Fibroblast of peridontal ligament (primary cell): ENCODE data around the gene BCKDHA.
"Not testable (repeated sequence)": the region's sequence is repeated elsewhere in the genome, so short reads cannot be mapped to it uniquely, and the experiment has no call there.

Experiments
- DNase-seq: peaks from one replicate; pipeline ENCODE4 v3.0.0-alpha.2; 2010; ENCODE audit errors: extremely low read depth

Gene BCKDHA

DNA sequence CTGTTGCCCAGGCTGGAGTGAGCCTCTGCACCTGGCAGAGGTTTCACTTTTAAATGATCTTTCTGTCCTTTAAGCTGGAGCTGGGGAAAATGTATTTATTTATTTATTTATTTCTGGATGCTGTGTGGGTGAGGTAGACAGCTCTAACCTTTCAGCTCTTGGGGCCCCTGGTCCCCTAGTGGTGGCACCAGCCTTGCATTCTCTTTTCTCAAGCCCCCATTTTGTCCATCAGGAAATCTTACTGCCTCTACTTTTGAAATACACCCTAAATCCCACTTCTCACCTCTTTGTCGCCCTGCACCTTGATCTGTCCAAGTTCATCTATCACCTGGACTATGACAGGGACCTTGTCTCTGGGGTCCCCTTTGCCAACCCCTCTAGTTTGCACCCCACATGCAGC lies 31.5 kb upstream of the BCKDHA start:
- DNase-seq, result no peak

DNA sequence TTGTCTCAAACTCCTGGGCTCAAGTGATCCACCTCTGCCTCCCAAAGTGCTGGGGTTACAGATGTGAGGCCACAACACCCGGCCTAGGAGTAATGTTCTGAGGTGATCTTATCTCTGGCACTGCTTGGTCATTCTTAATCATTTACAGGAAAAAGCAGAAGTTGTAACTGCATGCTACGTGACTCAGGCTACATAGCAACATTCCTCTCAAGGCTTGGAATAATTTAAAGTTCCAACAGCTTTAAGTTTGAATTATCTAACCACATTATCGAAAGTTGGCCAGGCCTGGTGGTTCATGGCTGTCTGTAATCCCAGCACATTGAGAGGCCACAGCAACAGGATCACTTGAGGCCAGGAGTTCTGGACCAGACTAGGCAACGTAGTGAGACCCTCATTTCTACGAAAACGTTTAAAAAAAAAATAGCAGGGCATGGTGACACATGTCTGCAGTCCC lies 29.7 kb upstream of the BCKDHA start:
- DNase-seq, result peak; percentile 96

DNA sequence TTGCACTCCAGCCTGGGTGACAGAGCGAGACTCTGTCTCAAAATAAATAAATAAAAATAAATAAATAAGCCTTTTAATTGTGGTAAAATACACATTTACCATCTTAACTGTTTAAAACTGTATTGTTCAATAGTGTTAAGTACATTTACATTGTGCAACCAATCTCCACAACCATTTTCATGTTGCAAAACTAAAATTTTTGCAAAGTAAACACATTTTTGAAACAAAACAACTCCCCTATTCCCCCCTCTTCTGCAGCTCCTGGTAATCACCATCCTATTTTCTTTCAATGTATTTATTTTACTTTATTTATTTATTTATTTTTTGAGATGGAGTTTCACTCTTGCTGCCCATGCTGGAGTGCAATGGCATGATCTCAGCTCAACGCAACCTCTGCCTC lies 27.8 kb upstream of the BCKDHA start:
- DNase-seq, result no peak

DNA sequence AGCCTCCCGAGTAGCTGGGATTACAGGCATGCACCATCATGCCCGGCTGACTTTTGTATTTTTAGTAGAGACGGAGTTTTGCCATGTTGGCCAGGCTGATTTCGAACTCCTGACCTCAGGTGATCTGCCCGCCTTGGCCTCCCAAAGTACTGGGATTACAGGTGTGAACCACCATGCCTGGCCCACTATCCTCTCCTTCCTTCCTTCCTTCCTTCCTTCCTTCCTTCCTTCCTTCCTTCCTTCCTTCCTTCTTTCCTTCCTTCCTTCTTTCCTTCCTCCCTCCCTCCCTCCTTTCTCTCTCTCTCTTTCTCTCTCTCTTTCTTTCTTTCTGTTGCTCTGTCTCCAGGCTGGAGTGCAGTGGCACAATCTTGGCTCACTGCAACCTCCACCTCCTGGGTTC lies 26.5 kb upstream of the BCKDHA start:
- not testable (repeated sequence) for DNase-seq

DNA sequence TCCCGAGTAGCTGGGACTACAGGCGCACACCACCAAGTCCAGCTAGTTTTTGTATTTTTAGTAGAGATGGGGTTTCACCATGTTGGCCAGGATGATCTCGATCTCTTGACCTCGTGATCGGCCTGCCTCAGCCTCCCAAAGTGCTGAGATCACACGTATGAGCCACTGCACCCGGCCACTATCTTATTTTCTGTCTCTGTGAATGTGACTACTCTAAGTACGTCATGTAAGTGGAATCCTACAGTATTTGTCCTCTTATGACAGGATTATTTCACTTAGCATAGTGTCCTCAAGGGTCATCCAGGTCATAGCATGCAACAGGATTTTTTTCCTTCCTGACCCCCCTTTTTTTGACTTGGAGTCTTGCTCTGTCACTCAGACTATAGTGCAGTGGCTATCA lies 26.1 kb upstream of the BCKDHA start:
- DNase-seq, result no peak

DNA sequence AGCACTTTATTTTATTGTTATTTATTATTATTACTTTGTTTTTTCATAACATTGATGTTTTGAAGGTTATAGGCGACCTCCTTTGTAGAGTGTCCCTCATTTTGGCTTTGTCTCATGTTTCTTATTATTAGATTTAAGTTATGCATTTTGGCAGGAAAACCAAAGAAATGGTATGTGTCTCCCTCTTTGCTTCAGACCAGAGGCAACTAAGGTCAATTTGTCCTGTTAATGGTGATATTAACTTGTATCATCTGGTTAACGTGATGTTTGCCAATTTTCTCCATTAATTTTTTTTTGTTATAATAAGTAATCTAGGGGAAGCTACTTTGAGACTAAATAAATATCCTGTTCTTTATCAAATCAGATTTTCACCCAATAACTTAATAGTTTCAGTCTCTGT lies 25.1 kb upstream of the BCKDHA start:
- no peak for DNase-seq

DNA sequence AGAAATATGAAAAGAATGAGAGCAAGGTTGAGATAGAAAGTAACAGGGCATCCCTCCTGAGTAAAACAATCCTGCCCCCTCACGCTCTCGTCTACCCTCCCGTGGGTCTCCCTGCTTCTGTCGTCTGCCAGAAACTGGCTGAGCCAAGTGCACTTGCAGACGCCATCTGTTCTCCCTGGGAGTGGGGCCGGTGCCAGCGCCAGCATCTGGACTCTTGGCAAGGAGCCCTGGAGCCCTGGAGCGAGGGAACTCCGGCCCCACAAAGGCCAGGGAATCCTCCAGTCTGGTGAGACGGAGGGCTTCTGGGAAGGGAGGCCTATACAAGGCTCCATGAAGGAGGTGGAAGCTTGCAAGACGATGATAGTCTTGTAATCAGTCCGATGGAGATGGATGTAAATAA lies 23.6 kb upstream of the BCKDHA start:
- DNase-seq, result peak; percentile 91

DNA sequence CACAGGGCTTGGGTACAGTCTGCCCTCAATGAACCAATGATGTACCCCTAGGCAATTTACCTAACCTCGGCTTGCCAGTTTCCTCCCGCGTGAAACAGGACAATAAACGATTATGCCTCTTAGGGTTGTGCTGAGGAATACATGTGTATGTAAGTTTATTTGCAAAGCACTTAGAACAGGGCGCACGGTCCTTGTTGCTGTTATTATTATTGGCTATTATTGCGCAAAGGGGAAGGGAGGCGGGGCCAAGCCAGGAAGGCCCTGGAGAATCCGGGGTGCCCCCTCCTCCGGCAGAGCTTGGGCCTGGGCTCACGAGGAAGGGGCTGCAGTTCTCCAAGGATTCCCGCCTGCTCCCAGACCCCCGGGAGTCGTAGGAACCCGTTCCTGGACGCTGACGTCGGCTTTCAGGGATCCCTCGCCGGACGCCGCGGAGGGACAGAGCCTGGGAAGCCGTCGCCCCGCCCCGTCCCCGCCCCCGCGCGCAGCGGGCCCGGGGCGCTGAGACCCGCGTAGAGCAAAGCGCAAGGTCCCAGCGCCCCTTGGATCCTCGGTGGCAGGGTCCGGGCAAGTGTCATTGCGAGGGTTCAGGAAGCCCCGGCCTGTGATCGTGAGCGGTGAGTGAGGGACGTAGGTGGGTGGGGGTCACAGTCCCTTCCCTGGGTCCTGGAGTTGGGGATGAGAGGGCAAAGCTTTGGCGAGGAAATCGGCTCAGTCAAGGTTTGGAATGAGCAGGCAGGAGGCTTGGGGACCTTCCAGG lies 21.2 kb upstream of the BCKDHA start, which contains the start of gene TMEM91:
Gene TMEM91 (plus strand): TSS at position 293 of the 757 bp plus-strand sequence. CDS start 1,777 bp downstream, outside the sequence.
- DNase-seq, result no peak

DNA sequence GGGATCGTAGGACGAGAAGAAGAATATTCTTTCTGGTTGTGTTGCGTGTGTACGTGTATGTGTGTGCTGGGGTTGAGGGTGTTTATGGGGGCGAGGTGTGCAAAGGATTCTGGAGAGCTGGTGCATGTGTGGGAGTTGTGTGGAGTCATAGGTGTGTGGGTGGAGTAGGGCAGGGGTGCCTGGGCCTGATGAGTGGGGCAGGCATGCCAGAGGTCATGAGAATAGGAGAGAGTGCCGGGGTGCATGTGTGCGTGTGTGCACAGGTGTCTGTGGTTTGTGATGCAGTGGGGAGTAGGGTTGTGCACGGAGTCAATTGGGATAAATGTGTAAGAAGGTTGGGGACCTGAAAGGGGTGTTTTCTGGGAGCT lies 20.6 kb upstream of the BCKDHA start:
- no peak for DNase-seq

DNA sequence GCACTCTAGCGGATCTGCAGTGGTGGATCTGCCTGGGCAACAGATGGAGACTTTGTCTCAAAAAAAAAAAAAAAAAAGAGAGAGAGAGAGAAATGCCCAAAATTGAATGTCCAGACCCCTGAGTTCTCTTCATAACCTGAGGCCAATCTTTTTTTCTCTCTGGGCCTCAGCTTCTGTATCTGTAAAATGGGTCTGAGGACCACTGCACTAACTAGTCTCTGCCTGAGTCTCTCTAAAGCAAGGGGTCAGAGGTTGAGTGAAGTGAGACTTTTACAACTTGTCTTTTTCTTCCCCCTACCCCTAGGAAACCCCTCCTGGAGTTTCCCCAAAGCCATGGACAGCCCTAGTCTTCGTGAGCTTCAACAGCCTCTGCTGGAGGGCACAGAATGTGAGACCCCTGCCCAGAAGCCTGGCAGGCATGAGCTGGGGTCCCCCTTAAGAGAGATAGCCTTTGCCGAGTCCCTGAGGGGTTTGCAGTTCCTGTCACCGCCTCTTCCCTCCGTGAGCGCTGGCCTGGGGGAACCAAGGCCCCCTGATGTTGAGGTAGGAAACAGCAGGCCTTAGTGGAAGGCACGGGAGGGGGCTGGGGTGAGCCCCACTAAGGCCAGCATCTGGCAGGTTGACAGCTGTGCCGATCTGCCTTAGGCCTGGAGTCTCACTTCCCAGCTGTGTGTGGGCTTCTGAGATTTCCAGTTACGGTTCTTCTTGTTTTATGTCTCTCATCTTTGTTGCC lies 19.5 kb upstream of the BCKDHA start:
- no peak for DNase-seq

DNA sequence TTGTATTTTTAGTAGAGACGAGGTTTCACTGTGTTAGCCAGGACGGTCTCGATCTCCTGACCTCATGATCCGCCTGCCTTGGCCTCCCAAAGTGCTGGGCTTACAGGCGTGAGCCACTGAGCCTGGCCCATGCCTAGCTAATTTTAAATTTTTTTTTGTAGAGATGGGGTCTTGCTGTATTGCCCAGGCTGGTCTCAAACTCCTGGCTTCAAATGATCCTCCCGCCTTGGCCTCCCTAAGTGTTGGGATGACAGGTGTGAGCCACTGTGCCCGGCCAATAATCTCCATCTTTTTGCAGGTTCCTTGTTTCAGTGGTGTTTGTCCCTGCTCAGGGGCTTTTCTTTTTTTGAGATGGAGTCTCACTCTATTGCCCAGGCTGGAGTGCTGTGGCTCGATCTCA lies 16.1 kb upstream of the BCKDHA start:
- not testable (repeated sequence) for DNase-seq

DNA sequence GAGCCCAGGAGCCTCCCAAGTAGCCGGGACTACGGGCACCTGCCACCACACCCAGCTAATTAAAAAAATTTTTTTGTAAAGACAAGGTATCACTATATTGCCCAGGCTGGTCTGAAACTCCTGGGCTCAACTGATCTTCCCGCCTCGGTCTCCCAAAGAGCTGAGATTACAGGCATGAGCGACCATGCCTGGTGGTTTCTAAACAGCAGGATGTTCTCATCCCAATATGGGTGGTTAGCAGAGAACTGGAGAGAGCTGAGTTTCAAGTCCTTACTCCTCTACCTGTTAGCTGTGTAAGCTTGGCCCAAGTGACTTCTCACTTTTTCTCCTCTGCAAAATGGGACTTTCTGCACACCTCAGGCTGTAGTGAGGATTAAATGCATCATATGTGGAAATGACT lies 13.3 kb upstream of the BCKDHA start:
- no peak for DNase-seq

DNA sequence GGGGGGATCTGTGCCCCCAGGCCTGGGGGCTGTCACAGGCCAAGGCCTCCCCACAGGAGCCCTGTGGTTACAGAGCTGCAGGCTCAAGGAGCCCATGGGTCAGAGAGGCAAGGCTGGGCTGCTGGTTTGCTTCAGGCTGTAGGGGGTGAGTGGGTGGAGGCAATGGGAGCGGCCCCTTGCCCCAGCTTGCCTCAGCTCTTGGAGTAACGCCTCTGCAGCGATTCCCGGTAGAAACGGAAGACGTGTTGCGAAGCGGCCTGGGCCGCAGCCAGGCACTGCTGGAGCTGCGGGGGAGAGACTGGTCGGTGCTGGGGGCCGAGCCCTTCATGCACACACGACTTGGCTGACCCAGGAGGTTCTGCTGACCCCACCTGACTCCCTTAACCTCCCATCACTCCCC lies 11.2 kb upstream of the BCKDHA start:
- DNase-seq, result no peak

DNA sequence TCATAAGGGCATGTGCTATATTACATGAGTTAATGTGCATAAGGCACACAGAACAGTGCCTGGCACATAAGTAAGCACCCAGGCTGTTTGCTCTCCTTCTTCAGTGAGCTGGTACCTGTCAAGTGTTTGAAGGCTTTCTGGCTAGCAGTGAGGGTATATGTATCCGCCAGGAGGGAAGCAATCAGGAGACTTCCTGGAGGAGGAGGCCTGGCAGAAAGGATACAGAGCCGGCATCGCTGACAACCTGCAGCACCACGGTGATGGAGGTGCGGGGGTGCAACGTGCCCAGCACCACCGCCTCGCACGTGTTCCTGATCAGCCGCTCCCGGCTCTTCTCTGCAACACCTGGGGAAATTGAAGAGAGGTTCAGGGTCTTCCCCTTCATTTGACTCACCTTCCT lies 6.0 kb upstream of the BCKDHA start:
- no peak for DNase-seq

DNA sequence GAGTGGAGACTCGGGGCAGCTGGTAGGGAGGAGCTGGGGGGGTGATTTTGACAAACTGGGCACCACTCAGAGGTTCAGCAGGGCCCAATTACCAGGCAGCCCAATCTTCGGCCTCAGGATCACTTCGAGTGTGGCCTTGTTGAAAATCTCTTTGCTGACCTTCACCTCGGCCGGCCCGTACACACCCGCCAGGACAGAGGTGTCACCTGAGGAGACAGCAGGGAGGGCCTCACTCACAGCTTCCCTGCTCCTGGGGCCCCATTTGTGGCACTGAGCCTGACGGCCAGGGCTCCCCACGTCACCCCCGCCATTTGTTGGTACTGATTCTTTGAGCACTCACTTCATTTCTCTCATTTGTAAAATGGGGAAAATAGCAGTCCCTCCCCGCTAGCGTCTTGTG lies 4.8 kb upstream of the BCKDHA start:
- no peak for DNase-seq

DNA sequence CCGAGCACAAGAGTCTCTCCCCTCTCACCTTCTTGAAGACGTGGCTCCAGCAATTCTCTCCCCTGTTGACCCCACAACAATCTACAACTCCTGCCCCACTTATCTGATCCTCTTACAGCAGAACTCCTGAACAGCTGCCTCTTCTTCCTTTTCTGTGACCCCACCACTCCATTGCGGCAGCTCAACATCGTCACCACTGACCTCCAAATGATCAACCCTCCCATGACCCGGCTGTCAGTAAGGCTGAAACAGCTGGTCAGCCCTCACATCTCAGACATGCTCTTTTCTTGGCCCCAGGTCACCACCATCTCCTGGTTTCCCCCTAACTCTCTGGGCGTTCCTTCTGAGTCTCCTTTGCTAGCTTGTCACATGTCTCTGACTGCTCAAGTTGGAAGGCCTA lies 2.3 kb upstream of the BCKDHA start:
- DNase-seq, result no peak

DNA sequence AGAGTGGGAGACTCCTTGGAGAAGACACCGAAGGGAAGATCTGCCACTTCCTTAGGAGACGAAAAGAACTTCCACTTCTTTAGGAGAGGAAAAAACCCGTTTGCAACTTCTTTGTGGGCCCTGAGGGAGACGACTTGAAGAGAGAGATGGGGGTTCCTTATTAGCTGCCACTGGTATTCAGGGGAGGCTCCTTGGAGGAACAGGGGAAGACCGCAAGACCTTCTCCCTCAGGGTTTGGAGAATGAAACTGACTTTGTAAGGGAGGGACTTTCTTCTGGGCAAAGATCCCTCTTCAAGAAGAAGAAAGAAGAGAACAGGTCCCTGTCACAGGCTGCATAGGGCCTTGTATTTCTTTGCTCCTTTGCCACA lies 416 bp downstream of the BCKDHA start:
- no peak for DNase-seq

DNA sequence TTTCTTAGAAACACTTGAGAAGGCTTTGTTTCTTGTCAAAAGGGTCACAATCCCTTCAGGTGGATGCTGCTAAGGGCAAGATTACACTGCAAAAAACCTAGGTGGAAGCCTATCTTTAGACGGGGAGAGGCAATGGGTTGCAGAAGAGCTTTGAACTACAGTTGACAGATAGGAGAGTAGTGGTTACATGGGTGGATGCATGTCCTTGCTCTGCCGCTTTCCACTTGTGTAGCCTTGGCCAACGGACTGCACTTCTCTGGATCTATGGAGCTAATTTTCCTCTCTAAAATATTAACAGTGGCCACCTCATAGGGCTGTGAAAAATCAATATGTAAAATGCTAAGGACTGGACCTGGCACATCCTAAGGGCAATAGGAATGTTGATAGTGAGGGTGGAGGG lies 980 bp downstream of the BCKDHA start:
- DNase-seq, result no peak

DNA sequence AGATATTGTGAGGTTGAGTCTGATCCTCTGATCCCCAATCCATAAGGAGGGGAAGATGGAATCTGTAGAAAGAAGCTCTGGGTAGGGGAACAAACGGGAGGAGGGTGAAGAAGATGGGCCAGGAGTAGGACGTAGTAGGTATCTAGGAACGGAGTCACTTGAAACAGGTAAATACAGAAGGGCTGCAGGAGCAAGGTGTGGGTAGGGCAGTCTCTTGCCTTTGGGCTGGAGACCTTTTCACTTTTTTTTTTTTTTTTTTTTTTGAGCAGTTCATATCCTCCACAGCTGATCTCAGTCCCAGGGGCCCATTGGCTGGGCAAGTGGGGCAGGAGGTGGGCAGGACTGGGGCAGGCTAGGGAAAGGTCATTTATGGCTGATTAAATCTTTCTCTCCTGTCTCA lies 1.5 kb downstream of the BCKDHA start:
- DNase-seq, result no peak

DNA sequence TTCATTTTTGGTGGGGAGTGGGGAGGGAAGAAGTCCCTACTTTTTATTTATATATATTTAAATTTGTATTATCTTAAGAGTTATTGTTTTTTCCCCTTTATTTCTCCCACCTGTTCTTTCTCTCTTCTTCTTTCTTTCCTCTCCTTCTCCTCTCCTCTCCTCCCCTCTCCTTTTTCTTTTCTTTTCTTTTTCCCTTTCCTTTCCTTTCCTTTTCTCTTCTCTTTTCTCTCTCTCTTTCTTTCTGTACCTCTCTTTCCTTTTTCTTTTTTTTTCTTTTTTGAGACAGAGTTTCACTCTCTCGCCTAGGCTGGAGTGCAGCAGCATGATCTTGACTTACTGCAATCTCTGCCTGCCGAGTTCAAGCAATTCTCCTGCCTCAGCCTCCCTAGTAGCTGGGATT lies 1.9 kb downstream of the BCKDHA start:
- no peak for DNase-seq

DNA sequence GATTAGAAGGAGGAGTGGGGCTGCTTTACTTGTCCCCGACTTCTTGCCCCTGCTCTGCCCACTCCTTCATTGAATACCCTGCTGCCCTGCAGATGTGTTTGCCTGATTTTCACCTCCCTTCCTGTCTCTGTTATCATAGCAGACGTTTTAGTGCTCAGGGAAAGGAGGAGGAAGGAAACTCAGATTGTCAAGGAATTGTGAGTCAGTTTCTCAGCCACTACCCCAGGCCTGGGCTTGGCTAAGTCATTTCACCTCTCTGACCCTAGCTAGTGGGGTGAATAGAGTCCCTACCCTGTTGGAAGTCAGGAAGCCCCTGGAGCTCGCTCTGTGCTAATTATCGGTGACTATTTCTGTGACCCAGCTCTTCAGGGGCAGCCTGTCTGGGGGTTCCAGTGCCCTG lies 3.9 kb downstream of the BCKDHA start:
- no peak for DNase-seq

DNA sequence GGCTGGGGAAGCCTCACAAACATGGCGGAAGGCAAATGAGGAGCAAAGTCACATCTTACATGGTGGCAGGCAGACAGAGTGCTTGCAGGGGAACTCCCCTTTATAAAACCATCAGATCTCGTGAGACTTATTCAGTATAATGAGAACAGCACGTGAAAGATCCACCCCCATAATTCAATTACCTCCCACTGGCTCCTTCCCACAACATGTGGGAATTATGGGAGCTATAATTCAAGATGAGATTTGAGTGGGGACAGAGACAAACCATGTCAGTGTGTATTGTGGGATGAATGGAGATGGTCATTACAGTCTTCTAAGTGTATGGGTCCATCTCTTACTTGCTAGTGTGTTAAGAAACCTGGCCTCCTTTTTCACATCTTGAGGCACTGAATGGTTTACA lies 4.4 kb downstream of the BCKDHA start:
- no peak for DNase-seq

DNA sequence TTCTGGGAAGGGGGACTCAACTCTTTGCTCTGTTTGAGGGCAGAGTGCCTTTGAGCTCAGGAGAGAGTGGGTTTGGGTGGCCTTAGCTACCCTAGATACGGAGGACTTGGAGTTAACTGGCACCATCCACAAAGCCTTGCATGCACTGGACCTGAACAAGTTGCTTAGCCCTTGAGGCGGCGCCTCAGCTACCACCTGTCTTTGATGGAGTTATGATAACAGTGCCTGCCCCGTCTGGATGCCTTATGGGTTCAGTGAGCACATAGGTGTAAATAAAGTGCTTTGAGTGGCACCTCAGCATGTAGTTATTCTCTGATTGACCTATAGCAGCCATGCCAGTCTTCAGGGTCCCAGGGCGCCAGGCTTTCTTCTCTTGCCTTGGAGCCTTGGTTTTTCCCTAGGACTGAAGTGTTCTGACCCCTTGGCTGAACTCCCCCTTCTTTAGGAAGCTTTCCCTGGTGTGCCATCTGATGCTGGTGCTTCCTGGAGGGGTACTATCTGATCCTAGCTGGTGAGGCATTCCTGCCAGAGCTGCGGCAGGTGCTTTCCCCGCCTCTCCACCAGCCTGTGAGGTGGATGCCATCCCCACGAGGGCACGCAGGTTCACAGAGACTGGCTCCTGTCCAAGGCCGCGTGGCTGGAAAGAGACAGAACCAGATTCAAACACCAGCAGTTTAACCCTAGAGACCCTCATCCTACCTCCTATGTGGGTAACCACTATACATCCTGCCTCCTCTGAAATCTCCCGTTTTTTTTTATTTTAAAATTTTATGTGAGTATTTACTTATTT lies 5.8 kb downstream of the BCKDHA start:
- DNase-seq, result no peak
